IMR-90 (cell line): ENCODE results near the gene NALCN. TPM values are rescaled to one million over a fixed set of nuclear protein-coding genes. Genes with fewer than 3 reads are reported as not detected.

ENCODE experiments used
- ATAC-seq: fragments of 200-7000 bp; cut with Tn5 transposase; 2 replicates; pipeline ENCODE4 v1.9.1; 2020; ENCODE audit warnings: low read depth, mild to moderate bottlenecking, moderate library complexity
- BruUV-seq: library from RNA; stranded (reverse); fragments of 400-500 nt; replicated peaks from 2 replicates; lab custom pipeline; 2021; lab: Mats Ljungman, UMichigan
- CTCF ChIA-PET: fragments of 300-600 bp; formaldehyde crosslinking; extraction: SDS; loops from one replicate; lab custom pipeline; 2021; ENCODE audit warnings: antibody characterized with exemption; lab: Yijun Ruan, JAX
- POLR2A ChIA-PET: fragments of 300-600 bp; sonication (Branson Sonifier 250); formaldehyde crosslinking; loops from one replicate; lab custom pipeline; 2022; ENCODE audit warnings: antibody characterized with exemption; ENCODE audit not compliant: unreplicated experiment; lab: Charles Lee
- DNase-seq: peaks from one replicate; pipeline ENCODE4 v3.0.0; 2013
- H2AFZ ChIP-seq: replicated peaks from 2 replicates; pipeline ENCODE3; 2013; ENCODE audit warnings: low read length, mild to moderate bottlenecking; ENCODE audit not compliant: poor library complexity
- H2AK5ac ChIP-seq: 2 replicates; pipeline ENCODE4 v1.6.1; 2013; ENCODE audit warnings: low read depth, low read length, inconsistent platforms
- H2AK9ac ChIP-seq: replicated peaks from 2 replicates; pipeline ENCODE3; 2013; ENCODE audit warnings: mild to moderate bottlenecking, low read depth, low read length, moderate library complexity; ENCODE audit not compliant: poor library complexity
- H2BK120ac ChIP-seq: 2 replicates; pipeline ENCODE4 v1.6.1; 2013; ENCODE audit warnings: low read depth, low read length, inconsistent platforms
- H2BK15ac ChIP-seq: 3 replicates; pipeline ENCODE4 v1.6.1; 2013; ENCODE audit warnings: low read depth, low read length, inconsistent platforms
- H2BK20ac ChIP-seq: 2 replicates; pipeline ENCODE4 v1.6.1; 2013; ENCODE audit warnings: low read depth, mild to moderate bottlenecking, inconsistent platforms, low read length, moderate library complexity
- H2BK5ac ChIP-seq: 2 replicates; pipeline ENCODE4 v1.6.1; 2013; ENCODE audit warnings: mild to moderate bottlenecking, low read depth, low read length, inconsistent platforms; ENCODE audit not compliant: poor library complexity, severe bottlenecking
- H3K14ac ChIP-seq: replicated peaks from 2 replicates; pipeline ENCODE4 v1.6.1; 2013; ENCODE audit warnings: low read depth, low read length, inconsistent platforms
- H3K18ac ChIP-seq: 2 replicates; pipeline ENCODE4 v1.6.1; 2013; ENCODE audit warnings: low read depth, low read length, control low read depth
- H3K23ac ChIP-seq: 2 replicates; pipeline ENCODE4 v1.6.1; 2013; ENCODE audit warnings: low read depth, low read length, inconsistent platforms
- H3K27ac ChIP-seq: 2 replicates; pipeline ENCODE4 v1.5.1; 2013; ENCODE audit warnings: mild to moderate bottlenecking, control low read depth, low read length; ENCODE audit not compliant: insufficient read depth
- H3K27me3 ChIP-seq: 2 replicates; pipeline ENCODE4 v1.6.1; 2013; ENCODE audit warnings: low read length; ENCODE audit not compliant: control insufficient read depth, insufficient read depth
- H3K36me3 ChIP-seq: 2 replicates; pipeline ENCODE4 v1.6.1; 2013; ENCODE audit warnings: low read length, mixed read lengths; ENCODE audit not compliant: control insufficient read depth, insufficient read depth
- H3K4ac ChIP-seq: 2 replicates; pipeline ENCODE4 v1.6.1; 2013; ENCODE audit warnings: low read depth, low read length, inconsistent platforms
- H3K4me1 ChIP-seq: 2 replicates; pipeline ENCODE4 v1.6.1; 2013; ENCODE audit warnings: low read length, mixed read lengths; ENCODE audit not compliant: control insufficient read depth, insufficient read depth
- H3K4me2 ChIP-seq: 2 replicates; pipeline ENCODE4 v1.6.1; 2013; ENCODE audit warnings: low read depth, mild to moderate bottlenecking, control low read depth, low read length, moderate library complexity
- H3K4me3 ChIP-seq: 2 replicates; pipeline ENCODE4 v1.5.1; 2013; ENCODE audit warnings: low read depth, mild to moderate bottlenecking, control low read depth, low read length, moderate library complexity; ENCODE audit not compliant: insufficient read depth
- H3K56ac ChIP-seq: 2 replicates; pipeline ENCODE4 v1.6.1; 2013; ENCODE audit warnings: low read length, inconsistent platforms; ENCODE audit not compliant: insufficient read depth; ENCODE audit errors: extremely low read depth
- H3K79me1 ChIP-seq, 2 experiments: 2 replicates each; pipeline ENCODE4 v1.6.1; 2013; ENCODE audit warnings: low read length in 2 of 2, inconsistent platforms in 1 of 2, low read depth in 1 of 2
- H3K9ac ChIP-seq: 2 replicates; pipeline ENCODE4 v1.6.1; 2013; ENCODE audit warnings: low read depth, low read length, control low read depth
- H3K9me1 ChIP-seq: 2 replicates; pipeline ENCODE4 v1.6.1; 2013; ENCODE audit warnings: low read length, inconsistent platforms; ENCODE audit not compliant: insufficient read depth
- H3K9me3 ChIP-seq: 2 replicates; pipeline ENCODE4 v1.6.1; 2013; ENCODE audit warnings: low read length; ENCODE audit not compliant: control insufficient read depth, insufficient read depth
- H4K20me1 ChIP-seq: 2 replicates; pipeline ENCODE4 v1.6.1; 2013; ENCODE audit warnings: low read length, inconsistent platforms; ENCODE audit not compliant: insufficient read depth
- H4K5ac ChIP-seq: 2 replicates; pipeline ENCODE4 v1.6.1; 2013; ENCODE audit warnings: mild to moderate bottlenecking, low read depth, low read length, control low read depth
- H4K8ac ChIP-seq, 2 experiments: 2 replicates each; pipeline ENCODE4 v1.6.1; 2013; ENCODE audit warnings: low read depth in 2 of 2, low read length in 2 of 2, control low read depth in 1 of 2, inconsistent platforms in 1 of 2
- H4K91ac ChIP-seq: 2 replicates; pipeline ENCODE4 v1.6.1; 2013; ENCODE audit warnings: low read depth, low read length, inconsistent platforms; ENCODE audit not compliant: insufficient read depth
- BHLHE40 ChIP-seq: fragments of 150-350 bp; IDR thresholded peaks from 2 replicates; pipeline ENCODE4 v1.6.1; 2016; ENCODE audit warnings: mild to moderate bottlenecking, low read depth, low read length
- CEBPB ChIP-seq: IDR thresholded peaks from 2 replicates; pipeline ENCODE4 v1.6.1; 2012; ENCODE audit warnings: low read depth, low read length, improper control_type of control experiment
- CHD1 ChIP-seq: IDR thresholded peaks from 2 replicates; pipeline ENCODE4 v1.6.1; 2012; ENCODE audit warnings: low read depth, low read length, improper control_type of control experiment
- CTCF ChIP-seq: conservative IDR thresholded peaks from 2 replicates; pipeline ENCODE4 v1.5.1; 2012; ENCODE audit warnings: mild to moderate bottlenecking, low read depth, low read length, improper control_type of control experiment
- MAZ ChIP-seq: IDR thresholded peaks from 2 replicates; pipeline ENCODE4 v1.6.1; 2012; ENCODE audit warnings: low read depth, mild to moderate bottlenecking, low read length, improper control_type of control experiment, moderate library complexity, borderline replicate concordance
- MXI1 ChIP-seq: IDR thresholded peaks from 2 replicates; pipeline ENCODE4 v1.6.1; 2012; ENCODE audit warnings: low read depth, mild to moderate bottlenecking, low read length, moderate library complexity, borderline replicate concordance
- NFE2L2 ChIP-seq: fragments of 150-350 bp; IDR thresholded peaks from 2 replicates; pipeline ENCODE4 v1.6.1; 2016; ENCODE audit warnings: low read depth, mild to moderate bottlenecking, low read length
- POLR2A ChIP-seq: IDR thresholded peaks from 2 replicates; pipeline ENCODE4 v1.6.1; 2012; ENCODE audit warnings: mild to moderate bottlenecking, low read depth, low read length
- RAD21 ChIP-seq: IDR thresholded peaks from 2 replicates; pipeline ENCODE4 v1.6.1; 2012; ENCODE audit warnings: low read length, improper control_type of control experiment
- RCOR1 ChIP-seq: IDR thresholded peaks from 2 replicates; pipeline ENCODE4 v1.6.1; 2012; ENCODE audit warnings: mild to moderate bottlenecking, low read length, improper control_type of control experiment; ENCODE audit not compliant: insufficient replicate concordance
- RFX5 ChIP-seq: IDR thresholded peaks from 2 replicates; pipeline ENCODE4 v1.8.0; 2012; ENCODE audit warnings: low read depth, mild to moderate bottlenecking, low read length, moderate library complexity
- USF2 ChIP-seq: fragments of 150-350 bp; IDR thresholded peaks from 2 replicates; pipeline ENCODE4 v1.6.1; 2017; ENCODE audit warnings: mild to moderate bottlenecking, antibody characterized with exemption, low read length, low read depth
- WGBS, 2 experiments: methylation state at CpG; one replicate each; pipeline versions ENCODE4 v1.1.5 to v1.1.7; 2013; ENCODE audit warnings: missing lambda C conversion rate in 2 of 2; ENCODE audit not compliant: insufficient read length in 1 of 2; ENCODE audit errors: extremely low coverage in 2 of 2; 5-methylcytosine and 5-hydroxymethylcytosine counted together
- dilution Hi-C: fragments of 300-500 bp; cut with HindIII; formaldehyde crosslinking; loops from one replicate; pipeline ENCODE4 v1.14.3; 2018; ENCODE audit warnings: low sequenced_read_pairs; ENCODE audit not compliant: unreplicated experiment
- in situ Hi-C: fragments of 300-500 bp; cut with MboI; formaldehyde crosslinking; loops from 3 replicates; pipeline ENCODE4 v1.14.3; 2019; ENCODE audit warnings: low sequenced_read_pairs, inconsistent platforms, mixed read lengths
- intact Hi-C: fragments of 100-400 bp; cut with micrococcal nuclease; formaldehyde crosslinking; loops from 2 replicates; pipeline ENCODE4 v1.10.0; 2022
- polyA plus RNA-seq, 3 experiments: library from polyadenylated mRNA; depleted of rRNA; stranded (reverse); fragments of >200 nt; gene quantifications; 2 replicates each; pipeline ENCODE4 v1.2.3, GENCODE V29; 2012; ENCODE audit warnings: low replicate concordance in 1 of 3
- total RNA-seq: library from RNA; depleted of rRNA; stranded (reverse); fragments of >200 nt; gene quantifications from 2 replicates; pipeline ENCODE4 v1.2.3, GENCODE V29; 2012
- TF ChIP-seq, protein P1 (sequence below): fragments of 150-350 bp; IDR thresholded peaks from 2 replicates; pipeline ENCODE4 v1.6.1; 2016; ENCODE audit warnings: low read depth, mild to moderate bottlenecking, low read length, moderate library complexity, borderline replicate concordance

The NALCN gene
- total and polyA plus RNA-seq, 2 of the 4 experiments (the other 2 are of a cell fraction) = 2.9 to 4.8 TPM

- H3K4ac ChIP-seq = no peak overlapping the region
- no peak overlapping the region for H3K4me2 ChIP-seq
- no peak overlapping the region for H3K14ac ChIP-seq
- H3K27ac ChIP-seq = no peak overlapping the region
- no peak overlapping the region for H2AK5ac ChIP-seq
- CTCF ChIA-PET = no interaction called here
- 81% methylated on average over 3 of the region's 3 CpGs; no CpG with 5 or more reads in 1 of the 2 experiments for WGBS, 2 experiments
- intact Hi-C loops = no loop called here
- no peaks in the 10 kb centered on the region for H4K20me1 ChIP-seq
- no peaks in the 10 kb centered on the region for H3K9me3 ChIP-seq
- no peak overlapping the region for H4K91ac ChIP-seq
- H2AFZ ChIP-seq = no peak overlapping the region
- no peaks in the 10 kb centered on the region for H3K9me1 ChIP-seq
- no peak for ATAC-seq
- no peak overlapping the region for H4K8ac ChIP-seq
- dilution Hi-C loops = no loop called here
- no peaks in the 10 kb centered on the region for H3K27me3 ChIP-seq
- no peak overlapping the region for H2BK15ac ChIP-seq
- H2BK5ac ChIP-seq = no peak overlapping the region
- no peak overlapping the region for H3K56ac ChIP-seq
- in situ Hi-C loops = no loop called here
- no peak overlapping the region for H2BK120ac ChIP-seq
- BruUV-seq = no TSS peak
- no peak overlapping the region for H3K4me3 ChIP-seq
- no peak for DNase-seq
- H3K9ac ChIP-seq = no peak overlapping the region
- no peak overlapping the region for H3K23ac ChIP-seq
- H4K5ac ChIP-seq = no peak overlapping the region
- no peak overlapping the region for H3K18ac ChIP-seq
- no peaks in the 10 kb centered on the region for H3K79me1 ChIP-seq
- no peak for TF ChIP-seq MAZ
- no peak for TF ChIP-seq NFE2L2
- TF ChIP-seq USF2 = no peak
- no peak for TF ChIP-seq RCOR1
- no peak for TF ChIP-seq POLR2A
- no peak for TF ChIP-seq CTCF
- TF ChIP-seq, protein P1, sequence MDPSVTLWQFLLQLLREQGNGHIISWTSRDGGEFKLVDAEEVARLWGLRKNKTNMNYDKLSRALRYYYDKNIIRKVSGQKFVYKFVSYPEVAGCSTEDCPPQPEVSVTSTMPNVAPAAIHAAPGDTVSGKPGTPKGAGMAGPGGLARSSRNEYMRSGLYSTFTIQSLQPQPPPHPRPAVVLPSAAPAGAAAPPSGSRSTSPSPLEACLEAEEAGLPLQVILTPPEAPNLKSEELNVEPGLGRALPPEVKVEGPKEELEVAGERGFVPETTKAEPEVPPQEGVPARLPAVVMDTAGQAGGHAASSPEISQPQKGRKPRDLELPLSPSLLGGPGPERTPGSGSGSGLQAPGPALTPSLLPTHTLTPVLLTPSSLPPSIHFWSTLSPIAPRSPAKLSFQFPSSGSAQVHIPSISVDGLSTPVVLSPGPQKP = no peak
- TF ChIP-seq MXI1 = no peak
- no peak for TF ChIP-seq RAD21
- no peak for TF ChIP-seq BHLHE40
- TF ChIP-seq CHD1 = no peak
- TF ChIP-seq CEBPB = no peak
- TF ChIP-seq RFX5 = no peak
- H3K4me1 ChIP-seq = 0 out of 2 replicates have a peak, but pooled peaks cover 2% of the 10 kb centered on the region
- H3K36me3 ChIP-seq = no peaks in the 10 kb centered on the region
- no peak overlapping the region for H2BK20ac ChIP-seq
- no peak overlapping the region for H2AK9ac ChIP-seq
- POLR2A ChIA-PET = no interaction called here
These were observed 31.4 kb downstream of the NALCN start for GRCh38 chr13:101384929-101385328.
